Loucy (cell line): ENCODE measurements around the gene RLN1.

Source experiments
- H2AFZ ChIP-seq: fragments of 200-600 bp; sonication (generic); 2 replicates; pipeline ENCODE4 v1.6.0; 2016; ENCODE audit warnings: antibody characterized with exemption, mild to moderate bottlenecking, low read length, moderate library complexity
- H3F3A ChIP-seq: fragments of 200-600 bp; 2 replicates; pipeline ENCODE4 v1.6.0; 2016; ENCODE audit warnings: antibody characterized with exemption, low read depth, mild to moderate bottlenecking
- H3K27me3 ChIP-seq: fragments of 200-600 bp; sonication (generic); 2 replicates; pipeline ENCODE4 v1.6.1; 2014; ENCODE audit warnings: low read length, mild to moderate bottlenecking; ENCODE audit not compliant: insufficient read depth, poor library complexity, severe bottlenecking
- H3K36me3 ChIP-seq: fragments of 200-600 bp; sonication (generic); 2 replicates; pipeline ENCODE4 v1.6.1; 2016; ENCODE audit warnings: low read length; ENCODE audit not compliant: insufficient read depth
- H3K4me1 ChIP-seq: fragments of 200-600 bp; sonication (generic); 2 replicates; pipeline ENCODE4 v1.5.1; 2014; ENCODE audit warnings: low read length, mild to moderate bottlenecking; ENCODE audit not compliant: insufficient read depth, poor library complexity, severe bottlenecking
- H3K4me2 ChIP-seq: fragments of 200-600 bp; sonication (generic); 2 replicates; pipeline ENCODE4 v1.6.0; 2014; ENCODE audit warnings: antibody characterized with exemption, low read length, low read depth, mild to moderate bottlenecking; ENCODE audit not compliant: poor library complexity, severe bottlenecking
- H3K4me3 ChIP-seq: fragments of 200-600 bp; sonication (generic); 2 replicates; pipeline ENCODE4 v1.5.1; 2014; ENCODE audit warnings: low read length, mild to moderate bottlenecking, mixed read lengths; ENCODE audit not compliant: poor library complexity, severe bottlenecking
- H3K79me2 ChIP-seq: fragments of 200-600 bp; sonication (generic); 2 replicates; pipeline ENCODE4 v1.6.1; 2014; ENCODE audit warnings: low read length; ENCODE audit not compliant: insufficient read depth
- H3K9ac ChIP-seq: fragments of 200-600 bp; sonication (generic); 2 replicates; pipeline ENCODE4 v1.6.0; 2014; ENCODE audit warnings: mild to moderate bottlenecking, low read depth, low read length, moderate library complexity; ENCODE audit not compliant: poor library complexity, severe bottlenecking
- H3K9me2 ChIP-seq: fragments of 200-600 bp; sonication (generic); replicated peaks from 2 replicates; pipeline ENCODE4 v1.6.1; 2016; ENCODE audit warnings: low read depth, low read length, mixed read lengths
- H3K9me3 ChIP-seq: fragments of 200-600 bp; sonication (generic); 2 replicates; pipeline ENCODE4 v1.6.1; 2014; ENCODE audit warnings: mild to moderate bottlenecking, antibody characterized with exemption, low read length, low read depth; ENCODE audit not compliant: insufficient read depth
- H4K20me1 ChIP-seq: fragments of 200-600 bp; sonication (generic); 2 replicates; pipeline ENCODE4 v1.6.0; 2014; ENCODE audit warnings: antibody characterized with exemption, low read length, mild to moderate bottlenecking; ENCODE audit not compliant: insufficient read depth, poor library complexity, severe bottlenecking
- EZH2phosphoT487 ChIP-seq: fragments of 200-600 bp; IDR thresholded peaks from 2 replicates; pipeline ENCODE4 v1.6.1; 2018; ENCODE audit warnings: antibody characterized with exemption, mild to moderate bottlenecking, moderate library complexity, borderline replicate concordance
- TF ChIP-seq, protein P1 (sequence below): fragments of 200-600 bp; sonication (generic); conservative IDR thresholded peaks from 2 replicates; pipeline ENCODE4 v1.5.1; 2014; ENCODE audit warnings: mild to moderate bottlenecking, antibody characterized with exemption, low read length

Gene RLN1

DNA sequence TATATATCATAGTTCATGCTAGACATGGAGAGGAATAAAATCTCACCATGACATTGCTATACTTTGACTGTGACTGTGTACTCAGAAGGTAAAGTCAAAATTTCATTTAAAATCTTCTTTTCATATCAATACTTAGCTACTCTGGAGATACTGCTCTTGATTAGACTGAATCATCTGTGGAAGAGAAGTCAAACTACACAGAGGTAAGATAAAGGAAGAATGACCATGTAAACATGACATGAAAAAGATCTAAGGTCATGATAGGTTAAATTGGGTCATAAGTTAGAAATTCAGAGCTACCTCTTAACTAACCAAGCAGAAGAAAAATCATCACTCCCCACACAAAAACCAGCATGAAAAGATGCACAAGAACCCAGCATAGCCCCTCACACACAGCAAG is 44.8 kb upstream of the RLN1 start:
- Histone ChIP-seq H3K27me3 (no peaks in the 10 kb centered on the region), H3F3A (no peaks in the 10 kb centered on the region), H3K9me2 (no peaks in the 10 kb centered on the region), H3K4me1 (peaks cover 20% of the 10 kb centered on the region), H3K9ac (no peak overlapping the region), H3K9me3 (no peaks in the 10 kb centered on the region), H2AFZ (no peak overlapping the region), H3K4me3 (no peak overlapping the region), H4K20me1 (no peaks in the 10 kb centered on the region), H3K4me2 (no peak overlapping the region), H3K36me3 (no peaks in the 10 kb centered on the region), H3K79me2 (no peaks in the 10 kb centered on the region)
- no peak for TF ChIP-seq EZH2phosphoT487
- TF ChIP-seq, protein P1, sequence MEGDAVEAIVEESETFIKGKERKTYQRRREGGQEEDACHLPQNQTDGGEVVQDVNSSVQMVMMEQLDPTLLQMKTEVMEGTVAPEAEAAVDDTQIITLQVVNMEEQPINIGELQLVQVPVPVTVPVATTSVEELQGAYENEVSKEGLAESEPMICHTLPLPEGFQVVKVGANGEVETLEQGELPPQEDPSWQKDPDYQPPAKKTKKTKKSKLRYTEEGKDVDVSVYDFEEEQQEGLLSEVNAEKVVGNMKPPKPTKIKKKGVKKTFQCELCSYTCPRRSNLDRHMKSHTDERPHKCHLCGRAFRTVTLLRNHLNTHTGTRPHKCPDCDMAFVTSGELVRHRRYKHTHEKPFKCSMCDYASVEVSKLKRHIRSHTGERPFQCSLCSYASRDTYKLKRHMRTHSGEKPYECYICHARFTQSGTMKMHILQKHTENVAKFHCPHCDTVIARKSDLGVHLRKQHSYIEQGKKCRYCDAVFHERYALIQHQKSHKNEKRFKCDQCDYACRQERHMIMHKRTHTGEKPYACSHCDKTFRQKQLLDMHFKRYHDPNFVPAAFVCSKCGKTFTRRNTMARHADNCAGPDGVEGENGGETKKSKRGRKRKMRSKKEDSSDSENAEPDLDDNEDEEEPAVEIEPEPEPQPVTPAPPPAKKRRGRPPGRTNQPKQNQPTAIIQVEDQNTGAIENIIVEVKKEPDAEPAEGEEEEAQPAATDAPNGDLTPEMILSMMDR, result no peak

DNA sequence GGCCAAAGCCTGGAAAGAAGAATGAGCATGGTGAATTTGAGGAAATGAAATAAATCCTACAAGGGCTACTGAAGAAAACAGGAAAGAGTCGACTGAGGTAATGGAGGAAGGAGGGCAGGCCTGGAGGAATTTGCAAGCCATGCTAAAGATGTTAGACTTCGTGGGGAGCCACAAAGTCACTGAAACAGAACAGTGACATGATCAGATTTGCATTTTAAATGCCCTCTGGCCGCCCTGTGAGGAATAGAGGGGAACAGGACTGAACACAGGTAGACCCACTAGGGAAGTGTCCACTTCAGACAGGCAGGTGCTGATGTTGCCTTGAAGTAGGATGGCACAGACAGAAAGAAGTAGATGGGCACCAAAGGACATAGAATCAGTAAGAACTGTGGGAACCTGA is 42.8 kb upstream of the RLN1 start:
- H3K36me3 ChIP-seq, result no peaks in the 10 kb centered on the region
- TF ChIP-seq, protein P1, result no peak
- TF ChIP-seq EZH2phosphoT487, result no peak
- no peaks in the 10 kb centered on the region for H3K9me3 ChIP-seq
- no peaks in the 10 kb centered on the region for H3K27me3 ChIP-seq
- H3K4me1 ChIP-seq, result peaks cover 4% of the 10 kb centered on the region
- H3K4me2 ChIP-seq, result no peak overlapping the region
- no peak overlapping the region for H2AFZ ChIP-seq
- no peaks in the 10 kb centered on the region for H3F3A ChIP-seq
- no peak overlapping the region for H3K4me3 ChIP-seq
- no peaks in the 10 kb centered on the region for H3K9me2 ChIP-seq
- no peak overlapping the region for H3K9ac ChIP-seq
- no peaks in the 10 kb centered on the region for H4K20me1 ChIP-seq
- no peaks in the 10 kb centered on the region for H3K79me2 ChIP-seq

DNA sequence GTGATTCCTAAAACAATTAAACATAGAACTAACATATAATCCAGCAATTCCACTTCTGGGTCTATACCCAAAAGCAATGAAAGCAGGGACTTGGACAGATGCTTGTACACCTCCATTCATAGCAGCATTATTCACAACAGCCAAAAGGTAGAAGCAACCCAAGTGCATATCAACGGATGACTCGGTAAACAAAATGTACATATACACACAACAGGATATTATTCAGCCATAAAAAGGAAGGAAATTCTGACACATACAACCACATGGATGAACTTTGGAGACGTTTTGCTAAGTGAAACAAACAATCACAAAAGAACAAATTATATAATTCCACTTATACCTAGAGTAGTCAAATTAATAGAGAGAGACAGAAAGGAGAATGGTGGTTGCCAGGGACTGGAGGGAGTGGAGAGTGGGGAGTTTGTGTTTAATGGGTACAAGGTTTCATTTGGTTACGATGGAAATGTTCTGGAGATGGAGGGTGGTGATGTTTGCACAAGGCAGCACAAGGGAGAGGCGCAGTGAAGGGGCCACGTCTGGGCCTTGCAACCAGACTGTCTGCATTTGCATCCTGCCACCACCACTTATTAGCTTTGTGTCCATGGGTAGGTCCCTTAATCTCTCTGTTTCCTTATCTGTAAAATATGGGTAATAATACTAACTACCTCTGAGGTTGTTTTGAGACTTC is 36.3 kb upstream of the RLN1 start:
- no peaks in the 10 kb centered on the region for H3K9me3 ChIP-seq
- H3K9ac ChIP-seq, result no peak overlapping the region
- H3F3A ChIP-seq, result no peaks in the 10 kb centered on the region
- H3K36me3 ChIP-seq, result no peaks in the 10 kb centered on the region
- H2AFZ ChIP-seq, result no peak overlapping the region
- H4K20me1 ChIP-seq, result no peaks in the 10 kb centered on the region
- H3K4me2 ChIP-seq, result no peak overlapping the region
- no peak for TF ChIP-seq EZH2phosphoT487
- TF ChIP-seq, protein P1, result no peak
- no peak overlapping the region for H3K4me3 ChIP-seq
- H3K79me2 ChIP-seq, result no peaks in the 10 kb centered on the region
- H3K27me3 ChIP-seq, result no peaks in the 10 kb centered on the region
- H3K4me1 ChIP-seq, result peaks cover 6% of the 10 kb centered on the region
- no peaks in the 10 kb centered on the region for H3K9me2 ChIP-seq
